A673 (cell line): ENCODE results near the gene ZNF644. TPM values are rescaled to one million over a fixed set of nuclear protein-coding genes. Genes with fewer than 3 reads are reported as not detected.

Experiments used
- BruUV-seq: library from RNA; stranded (reverse); fragments of 400-500 nt; replicated peaks from 2 replicates; lab custom pipeline; 2021; lab: Mats Ljungman, UMichigan
- CTCF ChIA-PET: fragments of 300-600 bp; sonication (Branson Sonifier 250); formaldehyde crosslinking; loops from one replicate; lab custom pipeline; 2022; ENCODE audit warnings: antibody characterized with exemption; lab: Charles Lee
- POLR2A ChIA-PET: fragments of 300-600 bp; sonication (Branson Sonifier 250); formaldehyde crosslinking; loops from one replicate; lab custom pipeline; 2022; ENCODE audit warnings: antibody characterized with exemption; ENCODE audit not compliant: low non-redundant PET; lab: Charles Lee
- DNase-seq: peaks from one replicate; pipeline ENCODE4 v3.0.0-alpha.2; 2015; ENCODE audit warnings: low spot score
- H3K27ac ChIP-seq: fragments of 200-600 bp; sonication (generic); 2 replicates; pipeline ENCODE4 v1.5.1; 2016; ENCODE audit warnings: mixed run types, low read depth, mild to moderate bottlenecking, mixed read lengths, antibody characterized with exemption, low read length; ENCODE audit not compliant: poor library complexity, severe bottlenecking
- H3K27me3 ChIP-seq: fragments of 200-600 bp; sonication (generic); replicated peaks from 2 replicates; pipeline ENCODE4 v1.6.1; 2017; ENCODE audit warnings: mixed run types, low read depth, mild to moderate bottlenecking, mixed read lengths, antibody characterized with exemption, low read length; ENCODE audit not compliant: insufficient read depth, poor library complexity
- H3K36me3 ChIP-seq: fragments of 200-600 bp; sonication (generic); 2 replicates; pipeline ENCODE4 v1.6.1; 2016; ENCODE audit warnings: mixed run types, mild to moderate bottlenecking, mixed read lengths, antibody characterized with exemption, low read length; ENCODE audit not compliant: insufficient read depth, poor library complexity, severe bottlenecking
- H3K4me1 ChIP-seq: fragments of 200-600 bp; sonication (generic); 2 replicates; pipeline ENCODE4 v1.6.1; 2017; ENCODE audit warnings: mixed run types, mild to moderate bottlenecking, mixed read lengths, antibody characterized with exemption, low read length; ENCODE audit not compliant: insufficient read depth, poor library complexity, severe bottlenecking
- H3K4me3 ChIP-seq: fragments of 200-600 bp; sonication (generic); 2 replicates; pipeline ENCODE4 v1.5.1; 2016; ENCODE audit warnings: low read depth, mixed run types, mild to moderate bottlenecking, mixed read lengths, low read length; ENCODE audit not compliant: poor library complexity, severe bottlenecking
- H3K9me3 ChIP-seq: fragments of 200-600 bp; sonication (generic); 2 replicates; pipeline ENCODE4 v1.6.1; 2016; ENCODE audit warnings: mixed run types, low read depth, mild to moderate bottlenecking, mixed read lengths, antibody characterized with exemption, low read length; ENCODE audit not compliant: poor library complexity, severe bottlenecking
- CTCF ChIP-seq: fragments of 300-800, 200-600 bp; sonication (generic); conservative IDR thresholded peaks from 2 replicates; pipeline ENCODE4 v1.5.1; 2017; ENCODE audit warnings: low read depth, mild to moderate bottlenecking, antibody characterized with exemption, low read length, moderate library complexity, mixed read lengths
- EZH2 ChIP-seq: fragments of 200-600 bp; sonication (generic); IDR thresholded peaks from 2 replicates; pipeline ENCODE4 v1.6.1; 2017; ENCODE audit warnings: borderline replicate concordance, low read depth, mild to moderate bottlenecking, mixed read lengths, antibody characterized with exemption, low read length; ENCODE audit not compliant: poor library complexity, severe bottlenecking
- intact Hi-C: fragments of 100-400 bp; cut with micrococcal nuclease; formaldehyde crosslinking; loops from one replicate; pipeline ENCODE4 v1.10.0; 2022; ENCODE audit not compliant: unreplicated experiment
- total RNA-seq: library from RNA; stranded (reverse); gene quantifications from 2 replicates; pipeline ENCODE4 v1.2.3, GENCODE V29; 2021

Gene ZNF644
- total RNA-seq, 1 experiment from 2014 or later: 80.4 TPM

DNA sequence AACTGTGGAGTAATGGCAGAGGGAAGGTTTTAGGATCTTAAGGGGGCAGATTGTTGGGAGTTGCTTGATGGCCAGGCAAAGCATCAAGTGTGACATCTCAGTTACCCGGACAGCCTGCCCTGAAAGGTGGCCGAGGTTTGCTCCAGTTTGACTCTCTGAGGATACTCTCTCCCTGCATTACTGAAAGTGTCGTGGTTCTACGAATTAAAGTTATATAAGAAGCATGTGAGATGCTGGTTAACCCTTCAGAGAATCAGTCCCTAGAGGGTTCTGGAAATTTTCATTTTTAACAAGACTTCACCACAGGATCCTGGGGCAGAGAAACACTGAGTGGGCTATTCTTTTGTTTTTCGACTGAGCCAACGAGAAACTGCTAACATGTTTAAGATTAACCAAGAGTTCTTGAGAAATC lies 689 bp upstream of the ZNF644 start:
- H3K4me3 ChIP-seq: peak overlapping the region; percentile 74
- ChIA-PET POLR2A (no interaction called here), CTCF (interaction anchor here (1.3 kb wide), 1 partner anchor 143 kb away, joined by 3 read pairs; no protein-coding TSS in a partner anchor)
- peaks cover 21% of the 10 kb centered on the region for H3K4me1 ChIP-seq
- no peaks in the 10 kb centered on the region for H3K36me3 ChIP-seq
- DNase-seq: no peak
- H3K9me3 ChIP-seq: no peaks in the 10 kb centered on the region
- no peaks in the 10 kb centered on the region for H3K27me3 ChIP-seq
- H3K27ac ChIP-seq: peak overlapping the region; percentile 99
- no TSS peak for BruUV-seq
- TF ChIP-seq CTCF: no peak
- intact Hi-C loops: no loop called here

DNA sequence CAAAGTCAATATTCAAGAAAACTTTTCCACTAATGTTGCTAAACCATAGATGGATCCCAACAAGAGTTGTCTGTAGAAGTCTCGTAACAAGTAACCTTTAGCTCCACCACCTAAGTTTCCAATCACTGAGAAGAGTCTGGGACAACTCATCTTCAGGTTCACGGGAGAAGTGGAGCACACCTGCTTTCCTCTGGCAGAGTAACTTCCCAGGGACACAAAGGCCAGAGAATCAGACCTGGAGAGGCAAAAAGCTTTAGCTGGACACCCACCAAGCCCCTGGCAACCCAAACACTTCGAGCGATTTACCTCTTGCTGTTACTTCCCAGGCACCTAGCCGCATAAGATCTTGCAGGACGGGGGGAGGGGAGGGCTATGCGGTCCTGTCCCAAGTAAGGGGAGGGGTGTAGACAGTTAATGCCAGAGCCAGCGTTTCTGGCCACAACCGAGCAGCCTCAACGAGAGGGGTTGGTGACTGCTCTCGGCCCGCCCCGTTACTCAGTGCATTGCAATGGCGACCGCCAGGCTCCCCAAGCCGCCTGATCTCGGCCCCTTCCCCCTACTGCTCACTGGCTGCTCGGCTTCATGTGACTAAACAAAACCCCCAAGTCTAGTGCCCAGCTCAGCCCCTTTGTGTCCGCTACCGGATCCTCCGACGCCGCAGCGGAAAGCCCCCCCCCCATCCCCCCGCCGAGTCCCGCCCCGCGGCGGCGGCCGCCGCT lies 709 bp downstream of the ZNF644 start:
- intact Hi-C loops: no loop called here
- DNase-seq: peak; percentile 86
- POLR2A ChIA-PET: interaction anchor here (0.6 to 0.7 kb wide), 5 partner anchors 38 to 314 kb away, joined by 4 to 10 read pairs (median 4); no protein-coding TSS in a partner anchor
- CTCF ChIA-PET: interaction anchor here (0.6 to 1.3 kb wide), 2 partner anchors 144 to 311 kb away, joined by 3 to 5 read pairs; no protein-coding TSS in a partner anchor
- Histone ChIP-seq H3K4me1 (peaks cover 28% of the 10 kb centered on the region), H3K27ac (peak overlapping the region; percentile 99), H3K9me3 (no peaks in the 10 kb centered on the region), H3K4me3 (peak overlapping the region; percentile 74), H3K36me3 (no peaks in the 10 kb centered on the region), H3K27me3 (no peaks in the 10 kb centered on the region)
- no TSS peak for BruUV-seq
- TF ChIP-seq EZH2 (no peak), CTCF (no peak)

DNA sequence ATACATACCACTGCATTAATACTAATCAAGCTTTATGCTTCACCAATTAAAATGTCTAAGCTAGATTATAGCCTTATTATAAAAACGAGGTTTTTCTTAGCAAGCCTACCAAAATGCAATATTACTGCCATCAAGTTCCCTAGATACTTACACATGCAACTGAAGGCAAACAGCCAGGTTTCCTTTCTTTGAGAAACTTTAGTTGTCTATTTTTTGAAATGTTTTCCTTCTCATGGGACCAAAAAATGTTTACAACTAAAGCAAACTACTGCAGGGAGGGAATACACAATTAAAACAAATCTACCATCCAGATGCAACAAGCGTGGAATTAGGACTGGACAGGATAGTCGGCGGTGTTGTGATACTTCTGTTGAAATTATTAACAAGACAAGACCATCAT lies 1.3 kb downstream of the ZNF644 start:
- Histone ChIP-seq H3K27ac (peak overlapping the region; percentile 99), H3K4me1 (peaks cover 31% of the 10 kb centered on the region), H3K27me3 (no peaks in the 10 kb centered on the region), H3K36me3 (no peaks in the 10 kb centered on the region), H3K9me3 (no peaks in the 10 kb centered on the region), H3K4me3 (peak overlapping the region; percentile 74)
- intact Hi-C loops: no loop called here
- BruUV-seq: TSS peak; percentile 61
- ChIA-PET CTCF (no interaction called here), POLR2A (interaction anchor here (0.6 kb wide), 1 partner anchor 46 kb away, joined by 5 read pairs; no protein-coding TSS in a partner anchor)
- TF ChIP-seq CTCF (no peak), EZH2 (no peak)
- DNase-seq: no peak
